Esophagus squamous epithelium (tissue), 4 donors: ENCODE data around the gene SPOCK1.

Experiments used
- POLR2A ChIP-seq, 4 donors: fragments of 450-650 bp; IDR thresholded peaks; one replicate each; pipeline ENCODE4 v1.6.1; 2017; ENCODE audit warnings: antibody characterized with exemption in 4 of 4, mild to moderate bottlenecking in 4 of 4, moderate library complexity in 3 of 4
- TF ChIP-seq, protein P1 (sequence below), 6 experiments: fragments of 450-650 bp in 4 of 6; fragments of 200-600 bp in 2 of 6; sonication (generic) in 2 of 6; IDR thresholded peaks; one replicate each; pipeline ENCODE4 v1.5.1; 2016 to 2019; ENCODE audit warnings: antibody characterized with exemption in 6 of 6, mild to moderate bottlenecking in 4 of 6, moderate library complexity in 4 of 6

DNA sequence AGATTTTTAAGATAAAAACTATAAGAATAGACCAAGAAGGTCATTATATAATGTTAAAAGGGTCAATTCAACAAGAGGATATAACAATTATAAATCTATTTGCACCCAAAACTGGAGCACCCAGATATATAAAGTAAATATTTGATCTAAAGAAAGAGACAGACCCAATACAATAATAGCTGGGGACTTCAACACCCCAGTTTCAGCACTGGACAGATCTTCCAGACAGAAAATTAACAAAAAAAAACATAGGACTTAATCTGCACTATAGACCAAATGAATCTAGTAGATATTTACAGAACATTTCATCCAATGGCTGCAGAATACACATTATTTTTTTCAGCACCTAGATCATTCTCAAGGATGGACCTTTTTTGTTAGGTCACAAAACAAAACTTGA, 331.9 kb downstream of the SPOCK1 start:
- no peak for TF ChIP-seq POLR2A (IDR thresholded peaks at IDR 0.05)
- TF ChIP-seq, protein P1, sequence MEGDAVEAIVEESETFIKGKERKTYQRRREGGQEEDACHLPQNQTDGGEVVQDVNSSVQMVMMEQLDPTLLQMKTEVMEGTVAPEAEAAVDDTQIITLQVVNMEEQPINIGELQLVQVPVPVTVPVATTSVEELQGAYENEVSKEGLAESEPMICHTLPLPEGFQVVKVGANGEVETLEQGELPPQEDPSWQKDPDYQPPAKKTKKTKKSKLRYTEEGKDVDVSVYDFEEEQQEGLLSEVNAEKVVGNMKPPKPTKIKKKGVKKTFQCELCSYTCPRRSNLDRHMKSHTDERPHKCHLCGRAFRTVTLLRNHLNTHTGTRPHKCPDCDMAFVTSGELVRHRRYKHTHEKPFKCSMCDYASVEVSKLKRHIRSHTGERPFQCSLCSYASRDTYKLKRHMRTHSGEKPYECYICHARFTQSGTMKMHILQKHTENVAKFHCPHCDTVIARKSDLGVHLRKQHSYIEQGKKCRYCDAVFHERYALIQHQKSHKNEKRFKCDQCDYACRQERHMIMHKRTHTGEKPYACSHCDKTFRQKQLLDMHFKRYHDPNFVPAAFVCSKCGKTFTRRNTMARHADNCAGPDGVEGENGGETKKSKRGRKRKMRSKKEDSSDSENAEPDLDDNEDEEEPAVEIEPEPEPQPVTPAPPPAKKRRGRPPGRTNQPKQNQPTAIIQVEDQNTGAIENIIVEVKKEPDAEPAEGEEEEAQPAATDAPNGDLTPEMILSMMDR (IDR thresholded peaks at IDR 0.05) = no peak
